Measurements from ENCODE around the gene CMSS1. TPM values are rescaled to one million over a fixed set of nuclear protein-coding genes. Genes with fewer than 3 reads are reported as not detected.
A peak's percentile ranks its signal among the peaks of the same experiment; 100 is the strongest.
"Not testable (repeated sequence)": the region's sequence is repeated elsewhere in the genome, so short reads cannot be mapped to it uniquely, and the experiment has no call there.

The CMSS1 gene
- total RNA-seq, 1 donor from 2014 or later = 19.7 TPM

- no peak for DNase-seq
Observed at GRCh38 chr3:99818818-99819217, 1.2 kb downstream of the CMSS1 start.

GRCh38 chr3:99823723-99824711, 6.4 kb downstream of the CMSS1 start:
- DNase-seq = no peak

GRCh38 chr3:99825004-99825640, 7.5 kb downstream of the CMSS1 start:
- DNase-seq = no peak

- no peak for DNase-seq
Observed at GRCh38 chr3:99829844-99830243, 12.2 kb downstream of the CMSS1 start.

- no peak for DNase-seq
Observed at GRCh38 chr3:99833617-99834205, 16.0 kb downstream of the CMSS1 start.

DNA sequence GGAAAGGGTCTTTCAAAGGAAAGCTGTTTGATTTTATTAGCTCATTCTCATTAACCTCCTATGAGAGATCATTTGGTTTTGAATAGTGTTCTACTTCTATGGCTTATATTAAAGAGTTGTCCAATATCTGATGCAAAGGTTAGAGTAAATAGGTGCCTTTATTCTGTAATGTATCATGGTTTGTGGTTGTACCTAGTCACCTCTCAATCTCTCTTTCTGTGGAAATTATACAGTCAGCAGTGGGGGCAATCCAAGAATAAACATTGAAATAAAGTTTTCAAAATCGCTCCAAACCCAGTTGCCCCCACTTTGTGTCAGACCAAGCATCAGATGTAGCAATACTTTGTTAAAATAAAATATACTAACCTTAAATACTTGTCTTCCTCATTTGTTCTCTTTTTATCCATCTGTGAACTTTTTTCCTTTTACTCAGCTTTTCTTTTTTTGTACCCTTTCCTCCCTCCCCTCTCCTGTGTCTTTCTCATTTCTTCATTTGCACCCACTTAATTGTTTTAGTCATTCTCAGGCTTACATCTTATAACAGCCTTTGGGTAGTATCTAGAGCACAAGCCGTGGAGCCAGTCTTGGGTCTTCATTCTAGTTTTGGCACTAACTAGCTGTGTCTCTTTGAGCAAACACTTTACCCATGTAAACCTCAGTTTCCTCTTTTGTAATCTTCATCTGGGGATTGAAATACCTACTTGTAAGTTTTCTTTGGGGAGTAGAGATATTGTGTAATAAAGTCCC, 16.7 kb downstream of the CMSS1 start:
- no peak for DNase-seq

DNA sequence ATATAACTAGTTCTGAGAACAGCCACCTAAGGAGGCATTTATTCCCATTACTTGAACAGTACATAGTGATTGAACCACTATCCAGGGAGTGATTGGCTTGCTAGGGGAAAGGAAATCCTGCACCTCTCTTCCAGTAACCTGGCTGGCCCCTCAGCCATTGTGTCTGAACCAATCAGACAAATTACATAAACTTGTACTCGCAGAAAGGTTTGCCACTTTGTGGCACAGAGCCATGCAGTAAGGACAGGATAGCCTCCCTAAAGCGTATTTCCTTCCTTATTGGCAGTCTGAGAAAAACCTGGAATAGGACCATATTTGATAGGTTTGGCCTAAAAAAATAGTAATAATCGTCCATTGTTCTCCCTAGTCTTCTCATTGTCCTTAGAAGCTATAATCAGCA, 19.0 kb downstream of the CMSS1 start:
- DNase-seq = no peak

DNA sequence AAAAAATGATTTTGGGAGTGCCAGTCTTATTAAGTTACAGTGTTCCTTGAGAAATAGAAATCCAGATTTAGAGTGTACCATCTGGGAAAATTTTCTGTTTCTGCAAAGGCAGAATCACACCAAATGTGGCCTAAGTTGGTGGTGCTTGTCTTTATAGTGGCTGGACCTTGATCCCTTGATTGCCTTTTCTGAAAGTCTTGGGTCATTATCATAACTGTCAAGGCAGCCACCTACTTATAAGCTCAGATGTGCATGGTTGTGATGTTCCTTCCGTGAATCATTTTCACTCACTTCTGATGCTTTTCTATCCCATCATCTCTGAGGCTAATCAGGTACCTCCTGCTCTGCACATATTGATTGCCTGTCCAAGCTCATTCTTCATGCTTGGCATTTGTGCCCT, 20.1 kb downstream of the CMSS1 start:
- DNase-seq = no peak

DNA sequence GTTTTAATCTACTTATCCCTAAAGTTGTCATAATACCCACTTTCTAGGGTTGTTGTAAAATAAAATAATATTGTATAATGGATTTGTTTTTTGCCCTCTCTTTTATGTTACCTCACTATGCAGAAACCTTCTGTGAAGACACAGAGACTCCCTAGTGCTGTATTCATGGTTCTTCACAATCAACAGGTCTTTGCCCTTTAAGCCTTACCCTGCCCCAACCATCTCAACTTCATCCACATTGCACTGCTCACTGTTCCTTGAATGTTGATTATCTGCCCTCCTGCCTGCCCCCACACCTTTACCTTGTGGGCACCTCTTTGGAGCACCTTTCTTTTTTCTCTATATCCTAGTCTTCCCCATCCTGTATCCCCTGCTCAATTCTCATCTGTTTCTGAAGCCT, 21.1 kb downstream of the CMSS1 start:
- no peak for DNase-seq

DNA sequence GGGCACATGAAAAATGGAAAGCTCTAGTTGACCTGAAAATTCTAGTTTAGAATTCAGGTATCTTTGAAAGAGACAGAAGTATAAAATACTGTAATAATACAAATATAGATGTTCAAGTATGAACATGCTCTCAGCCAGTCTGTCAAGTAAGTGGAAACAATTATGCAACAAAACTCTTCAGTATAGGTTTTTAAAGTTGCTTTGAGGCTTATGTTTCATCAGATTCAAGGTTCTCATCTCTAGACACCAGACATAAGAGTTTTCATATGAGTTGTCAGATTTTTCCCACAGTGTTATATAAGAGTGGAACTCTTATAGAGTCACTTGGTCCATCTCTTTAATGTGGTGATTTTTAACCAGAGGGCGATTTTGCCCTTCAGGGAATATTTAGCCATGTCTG, 22.0 kb downstream of the CMSS1 start:
- no peak for DNase-seq

DNA sequence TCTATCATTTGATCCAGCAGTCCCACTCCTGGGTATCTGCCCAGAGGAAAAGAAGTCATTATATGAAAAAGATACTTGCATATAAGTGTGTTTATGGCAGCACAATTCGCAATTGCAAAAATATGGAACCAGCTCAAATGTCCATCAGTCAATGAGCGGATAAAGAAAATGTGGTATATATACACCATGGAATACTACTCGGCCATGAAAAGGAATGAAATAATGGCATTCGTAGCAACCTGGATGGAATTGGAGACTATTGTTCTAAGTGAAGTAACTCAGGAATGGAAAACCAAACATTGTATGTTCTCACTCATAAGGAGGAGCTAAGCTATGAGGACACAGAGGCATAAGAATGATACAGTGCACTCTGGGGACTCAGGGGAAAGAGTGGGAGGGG, 24.3 kb downstream of the CMSS1 start:
- not testable (repeated sequence) for DNase-seq

DNA sequence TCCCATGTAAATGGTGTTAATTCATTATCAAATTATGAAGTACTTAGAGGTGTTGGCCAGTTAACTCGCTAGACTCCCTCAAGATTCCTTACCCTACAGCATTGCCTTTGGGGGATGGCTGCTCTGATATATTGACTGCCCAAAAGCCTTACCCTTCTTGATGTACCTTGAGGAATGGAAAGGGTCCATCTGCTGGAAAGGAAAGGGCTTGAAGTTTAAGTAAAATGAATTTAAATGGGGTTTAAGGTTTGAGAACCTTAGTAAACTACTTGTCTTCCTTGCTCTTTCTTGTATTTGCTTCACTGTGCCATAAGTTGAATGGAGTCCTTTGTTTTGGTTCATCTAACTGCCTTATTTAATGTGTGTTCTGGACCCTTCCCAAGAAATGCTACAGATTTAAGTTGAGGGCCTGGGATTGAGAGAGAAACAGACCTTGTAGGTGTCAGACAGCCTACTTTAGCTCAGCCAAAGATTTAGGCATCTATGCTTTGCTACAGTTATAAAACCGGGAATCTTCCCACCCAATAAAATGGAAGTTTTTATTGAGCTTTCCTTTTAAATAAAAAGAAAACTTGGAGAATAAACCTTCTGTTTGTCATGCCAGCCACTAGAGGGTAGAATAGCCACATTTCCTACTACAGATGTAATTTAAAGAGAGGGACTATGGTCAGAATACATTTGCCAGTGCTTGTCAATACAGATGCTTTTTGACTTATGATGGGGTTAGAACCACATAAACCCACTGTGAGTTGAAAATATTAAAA, 25.3 kb downstream of the CMSS1 start:
- DNase-seq = peak; percentile 77

GRCh38 chr3:99843590-99844258, 26.1 kb downstream of the CMSS1 start:
- DNase-seq = no peak

GRCh38 chr3:99845331-99845730, 27.7 kb downstream of the CMSS1 start:
- no peak for DNase-seq

DNA sequence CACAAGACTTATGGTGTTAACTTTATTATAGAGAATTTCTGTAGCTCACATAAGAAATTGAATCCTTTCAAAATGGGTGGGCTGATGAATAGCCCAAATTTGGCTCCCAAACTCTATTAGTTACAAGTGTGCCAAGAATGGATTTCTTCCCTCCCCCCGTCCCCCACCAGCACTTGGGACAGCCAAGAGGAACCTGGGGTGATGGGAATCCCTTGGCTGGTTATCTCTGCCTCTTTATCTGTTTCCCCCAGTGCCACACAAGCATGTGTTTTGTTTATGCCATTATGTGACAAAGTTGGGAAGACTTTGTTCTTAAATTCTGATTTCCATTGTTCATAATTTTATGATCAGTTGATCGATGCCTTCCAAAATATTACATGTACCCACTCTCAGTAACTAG, 28.3 kb downstream of the CMSS1 start:
- peak; percentile 23 for DNase-seq

GRCh38 chr3:99846477-99847160, 29.0 kb downstream of the CMSS1 start:
- DNase-seq = peak; percentile 81

GRCh38 chr3:99848433-99848832, 30.8 kb downstream of the CMSS1 start:
- no peak for DNase-seq

DNA sequence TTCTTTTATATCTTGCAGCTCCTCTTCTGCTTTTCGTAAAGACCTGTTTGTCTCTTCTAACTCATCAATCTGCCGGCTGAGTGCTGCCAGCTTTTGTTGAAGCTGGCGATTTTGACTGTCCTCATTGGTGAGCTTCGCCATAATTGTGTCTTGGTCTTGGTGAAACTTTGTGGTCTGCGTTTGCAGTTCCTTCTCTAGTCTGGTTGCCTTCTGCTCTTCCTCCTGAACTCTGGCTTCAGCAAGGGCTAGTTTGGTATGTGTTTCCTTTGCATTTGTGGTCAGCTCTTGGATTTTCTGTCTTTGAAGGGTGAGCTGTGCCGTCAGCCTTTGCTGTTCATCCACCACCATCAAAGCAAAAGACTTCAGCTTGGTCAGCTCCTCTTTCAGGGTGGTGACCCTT, 32.9 kb downstream of the CMSS1 start:
- DNase-seq = no peak

DNA sequence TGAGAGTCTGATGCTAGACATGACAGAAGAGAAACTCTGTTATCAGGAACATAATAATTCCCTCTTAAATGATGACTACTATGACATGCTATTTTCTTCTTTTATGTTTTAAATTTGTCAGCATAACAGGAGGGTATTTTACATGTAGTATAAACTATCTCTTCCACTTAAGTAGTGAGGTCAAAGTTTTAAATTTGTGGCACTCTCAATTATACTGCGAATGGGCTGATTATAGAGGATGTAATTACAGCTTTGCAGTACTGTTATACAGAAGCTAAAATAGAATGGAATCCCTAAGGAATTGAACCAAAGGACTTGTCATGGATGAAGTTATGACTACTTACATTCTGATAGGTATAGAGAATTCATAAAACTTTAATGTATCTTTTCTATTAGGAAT, 34.3 kb downstream of the CMSS1 start:
- DNase-seq = no peak

- no peak for DNase-seq
Observed at GRCh38 chr3:99852851-99853250, 35.2 kb downstream of the CMSS1 start.
